ENCODE results near the gene SFSWAP. TPM values are rescaled to one million over a fixed set of nuclear protein-coding genes. Genes with fewer than 3 reads are reported as not detected.

The SFSWAP gene
- total RNA-seq, 1 experiment from 2014 or later = 48.1 TPM

DNA sequence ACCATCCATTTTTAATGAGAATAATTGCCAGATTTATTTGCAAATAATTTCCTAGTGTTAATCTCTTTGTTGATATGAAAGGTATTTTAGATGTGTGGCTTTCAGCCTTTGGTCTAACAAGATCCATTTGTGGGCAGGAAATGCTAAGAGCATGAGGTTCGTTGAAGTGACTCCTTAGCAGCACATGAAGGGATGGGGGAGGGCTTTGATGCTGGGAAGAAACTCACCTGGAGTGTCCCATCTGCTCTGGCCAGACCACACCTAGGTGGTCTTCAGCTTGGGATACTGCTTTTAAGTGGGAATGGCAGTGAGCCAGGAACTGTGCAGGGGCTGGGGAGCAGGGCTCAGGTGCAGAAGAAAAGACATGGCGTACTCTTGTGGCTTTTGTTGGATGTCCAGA is 13.6 kb downstream of the SFSWAP start:
- H3K4ac ChIP-seq (ENCODE audit: low read depth, low read length) = no peak overlapping the region
- H2AK5ac ChIP-seq (ENCODE audit: insufficient read length, low read length) = no peak overlapping the region
- H3K4me2 ChIP-seq (ENCODE audit: insufficient read depth, insufficient read length, low read length) = no peak overlapping the region
- H4K5ac ChIP-seq (ENCODE audit: insufficient read length, low read depth, low read length) = no peak overlapping the region
- no peaks in the 10 kb centered on the region for H3K27me3 ChIP-seq (ENCODE audit: insufficient read depth, low read length)
- peak overlapping the region; percentile 44 for H3K27ac ChIP-seq (ENCODE audit: insufficient read length, low read depth, low read length)
- Mint-ChIP-seq H3K9me3 (no peaks in the 10 kb centered on the region), H3K36me3 (ENCODE audit: insufficient read depth in 1 of 3, low read depth in 3 of 3) (peaks cover 58 to 79% (median 68%) of the 10 kb centered on the region in 3 experiments), H3K4me3 (peak overlapping the region in 1 of 2 experiments; percentile 33; a peak in 2 of 5 replicates), H3K4me1 (peaks cover 61% of the 10 kb centered on the region in 2 experiments), H3K27me3 (ENCODE audit: low read depth) (no peaks in the 10 kb centered on the region), H3K27ac (peak overlapping the region; percentile 84 to 98 (median 94))
- no peak overlapping the region for H3K18ac ChIP-seq (ENCODE audit: insufficient read length, low read depth, low read length)
- H4K8ac ChIP-seq (replicated peaks; ENCODE audit: insufficient read length, low read depth, low read length) = no peak overlapping the region
- H2BK15ac ChIP-seq (ENCODE audit: low read depth, low read length) = no peak overlapping the region
- H3K23ac ChIP-seq (ENCODE audit: insufficient read length, low read depth, low read length) = no peak overlapping the region
- no peak overlapping the region for H2BK5ac ChIP-seq (ENCODE audit: insufficient read length, low read length)
- no peak overlapping the region for H2BK120ac ChIP-seq (ENCODE audit: low read depth, low read length, poor library complexity, severe bottlenecking)
- no peak overlapping the region; the same call in 1 of the 2 replicates for H3K14ac ChIP-seq (ENCODE audit: insufficient read depth, low read length)
- TF ChIP-seq CTCF (conservative IDR thresholded peaks at IDR 0.05) = no peak
- peaks cover 2% of the 10 kb centered on the region; the same call in 1 of the 2 replicates for H3K79me2 ChIP-seq (ENCODE audit: insufficient read depth, low read length)
- H4K20me1 ChIP-seq (ENCODE audit: control insufficient read depth, insufficient read depth, insufficient read length) = no peaks in the 10 kb centered on the region
- no peak overlapping the region for H4K91ac ChIP-seq (ENCODE audit: insufficient read length, low read depth, low read length)
- no peak overlapping the region for H3K9ac ChIP-seq (ENCODE audit: extremely low read depth, insufficient read length, low read length)
- H2BK12ac ChIP-seq (ENCODE audit: insufficient read length, low read depth, low read length) = peak overlapping the region; percentile 58
- peaks cover 15% of the 10 kb centered on the region for H3K4me1 ChIP-seq (ENCODE audit: insufficient read depth, low read length)
- H3K9me3 ChIP-seq (ENCODE audit: control insufficient read depth, low read depth, low read length) = no peaks in the 10 kb centered on the region
- H3K56ac ChIP-seq (ENCODE audit: insufficient read length, low read depth, low read length) = no peak overlapping the region
- no peaks in the 10 kb centered on the region for H3K23me2 ChIP-seq (ENCODE audit: insufficient read length, low read depth, low read length, poor library complexity, severe bottlenecking)
- no CpG with 5 or more reads among the region's 2 CpGs for WGBS (ENCODE audit: extremely low coverage, insufficient read length, low lambda C conversion rate)
- H3K79me1 ChIP-seq (ENCODE audit: insufficient read depth, low read depth, low read length, poor library complexity, severe bottlenecking) = no peaks in the 10 kb centered on the region
- no peak overlapping the region for H2BK20ac ChIP-seq (ENCODE audit: low read depth, low read length, poor library complexity, severe bottlenecking)
- H3T11ph ChIP-seq (ENCODE audit: low read length) = no peak overlapping the region
- no peak for DNase-seq
- no peak overlapping the region for H2AFZ ChIP-seq (ENCODE audit: low read length)

All from H9 (cell line).